ENCODE results near the gene PPP2R5D.

The PPP2R5D gene

GRCh38 chr6:43054206-43054943, 70.0 kb downstream of the PPP2R5D start:
- TF ChIP-seq CTCF (IDR thresholded peaks at IDR 0.05; ENCODE audit: insufficient read depth, missing control alignments): no peak
- FAIRE-seq: no peak
- DNase-seq (ENCODE audit: insufficient read length, low spot score): no peak

- DNase-seq (ENCODE audit: insufficient read length, low spot score) (no peak), FAIRE-seq (no peak)
- no peak for TF ChIP-seq CTCF (IDR thresholded peaks at IDR 0.05; ENCODE audit: insufficient read depth, missing control alignments)
Observed at GRCh38 chr6:43055966-43056365, 71.6 kb downstream of the PPP2R5D start.

GRCh38 chr6:43058531-43058930, 74.2 kb downstream of the PPP2R5D start:
- FAIRE-seq: no peak
- no peak for DNase-seq (ENCODE audit: insufficient read length, low spot score)
- no peak for TF ChIP-seq CTCF (IDR thresholded peaks at IDR 0.05; ENCODE audit: insufficient read depth, missing control alignments)

DNA sequence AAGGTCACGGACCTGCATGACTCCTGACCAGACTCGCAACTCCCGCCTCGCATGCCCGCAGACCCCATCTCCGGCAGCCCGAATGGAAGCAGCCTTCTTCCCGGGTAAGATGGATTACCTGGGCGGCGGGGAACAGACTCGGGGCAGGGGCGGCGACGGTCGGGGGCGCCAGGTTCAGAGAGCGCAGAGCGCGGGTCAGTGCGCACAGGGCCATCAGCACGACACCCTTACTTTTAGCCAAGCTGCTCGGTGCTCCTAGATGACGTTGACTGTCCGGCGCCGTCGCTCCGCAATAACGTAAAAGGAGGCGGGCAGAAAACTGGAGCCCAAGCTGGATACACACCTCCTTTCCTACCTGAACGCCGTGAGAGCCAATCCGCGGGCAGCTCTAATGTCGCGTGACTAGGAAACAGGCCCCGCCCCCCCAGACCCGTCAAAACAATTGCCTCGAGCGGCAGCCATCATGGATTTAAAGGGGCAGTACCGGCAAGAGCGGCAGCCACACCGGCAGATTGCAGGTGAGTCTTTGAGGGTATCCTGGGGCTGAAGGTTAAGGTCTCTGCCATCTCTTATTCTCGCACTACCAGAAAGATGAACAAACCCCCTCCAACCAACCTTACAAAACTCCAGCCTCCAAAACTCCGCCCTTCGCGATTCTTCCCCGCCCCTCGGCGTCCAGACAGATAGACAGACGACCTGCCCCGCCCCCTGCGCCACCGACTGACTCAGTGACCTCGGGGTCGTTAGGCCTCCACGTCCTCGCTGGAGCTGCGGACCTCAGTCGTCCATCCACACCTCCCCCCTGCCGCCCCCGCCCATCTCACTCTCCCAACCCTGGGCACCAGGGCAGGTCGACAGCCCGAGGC, 75.0 kb downstream of the PPP2R5D start, which contains the start of the genes KLC4 and MRPL2:
TSS of gene KLC4 (plus strand) at position 464 of the 866 bp plus-strand sequence. CDS start 1,705 bp downstream, outside the sequence.
TSS of gene MRPL2 (minus strand) at position 267 of the 866 bp plus-strand sequence. CDS start at position 214, 53 bp downstream.
- no peak for TF ChIP-seq CTCF (IDR thresholded peaks at IDR 0.05; ENCODE audit: insufficient read depth, missing control alignments)
- FAIRE-seq: no peak
- DNase-seq (ENCODE audit: insufficient read length, low spot score): peak; percentile 99

DNA sequence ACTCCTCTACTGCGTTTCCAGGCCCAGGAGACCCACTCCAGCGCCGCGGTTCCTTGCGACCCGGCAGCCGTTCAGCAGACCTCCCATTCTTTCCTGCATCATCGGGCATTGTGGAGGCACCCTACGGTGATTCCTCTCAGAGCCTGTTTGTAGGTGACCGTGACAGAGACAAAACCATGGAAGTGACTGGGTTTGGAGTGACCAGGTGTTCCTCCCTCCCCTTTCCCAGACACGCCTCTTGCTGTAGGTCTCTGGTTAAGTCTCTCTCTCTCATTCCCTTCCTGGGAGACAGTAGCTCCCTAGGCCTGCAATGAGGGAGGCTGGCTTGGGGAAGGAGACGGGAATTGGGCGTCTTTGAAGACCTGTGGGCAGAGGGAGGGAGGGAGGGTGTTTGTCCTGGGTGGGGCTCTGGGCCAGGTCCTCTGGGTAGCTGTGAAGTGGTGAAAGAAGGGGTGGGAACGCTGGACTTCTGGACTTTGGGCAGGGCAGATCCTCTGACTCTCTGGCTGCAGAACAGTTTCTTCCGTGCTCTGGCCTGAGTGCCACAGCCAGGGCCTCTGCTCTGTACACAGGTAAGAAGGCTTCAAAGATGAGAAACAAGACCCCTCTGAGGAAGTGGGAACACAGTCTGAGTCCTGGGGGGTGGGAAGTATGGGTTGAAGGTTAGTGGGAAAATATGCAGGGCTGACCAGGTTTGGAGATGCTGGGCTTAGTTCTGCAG, 75.8 kb downstream of the PPP2R5D start:
- no peak for FAIRE-seq

More for the DNA sequence above, 75.8 kb downstream of the PPP2R5D start:
- no peak for DNase-seq (ENCODE audit: insufficient read length, low spot score)
- no peak for TF ChIP-seq CTCF (IDR thresholded peaks at IDR 0.05; ENCODE audit: insufficient read depth, missing control alignments)

All from D721Med (cell line).